ENCODE data around the gene UBE3C. TPM values are rescaled to one million over a fixed set of nuclear protein-coding genes. Genes with fewer than 3 reads are reported as not detected.

The UBE3C gene
- total and polyA plus RNA-seq, 10 donors, result 9.7 to 81.6 (median 59.1) TPM

DNA sequence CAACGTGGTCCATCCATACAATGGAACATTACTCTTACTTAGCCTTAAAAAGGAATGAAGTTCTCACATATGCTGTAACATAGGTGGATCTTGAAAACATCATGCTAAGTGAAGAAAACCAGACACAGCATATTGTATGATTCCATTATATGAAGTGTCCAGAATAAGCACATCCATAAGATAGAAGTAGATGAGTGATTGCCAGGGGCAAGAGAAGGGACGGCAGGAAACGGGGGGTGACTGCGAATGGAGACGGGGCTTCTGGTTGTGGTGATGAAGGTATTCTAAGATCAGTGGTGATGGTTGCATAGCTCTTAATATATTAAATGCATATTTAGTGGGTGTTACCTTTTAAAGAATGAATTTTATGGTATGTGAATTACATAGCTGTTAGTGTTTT lies 29.8 kb downstream of the UBE3C start:
- WGBS, 5 donors, result 92 to 97% (median 94%) methylated on average over 5 of the region's 5 CpGs

DNA sequence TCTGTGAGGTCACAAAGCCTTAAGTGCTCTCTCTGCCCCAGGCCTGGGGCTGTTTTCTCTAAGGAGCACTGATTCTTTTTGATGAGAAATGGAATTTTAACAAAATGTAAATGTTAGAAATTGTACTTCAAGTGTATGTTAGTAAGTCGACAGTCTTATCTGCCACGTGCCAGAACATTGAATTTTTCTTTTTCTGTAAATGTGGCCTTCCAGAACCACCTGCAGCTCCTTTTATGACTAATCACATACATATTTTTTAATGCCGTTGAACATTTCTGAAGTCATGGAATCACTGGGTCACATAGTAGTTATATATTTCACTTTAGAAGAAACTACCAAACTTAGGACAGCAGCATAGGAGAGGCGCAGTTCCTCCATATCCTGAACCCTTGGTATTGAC lies 38.0 kb downstream of the UBE3C start:
- no peak overlapping the region for H3K27ac ChIP-seq
- no peaks in the 10 kb centered on the region for H3K9me3 ChIP-seq
- intact Hi-C loops (cut with DNase I; ENCODE audit: low total_unique reads), result no loop called here
- WGBS, 5 donors, result 89 to 97% (median 91%) methylated on average over 4 of the region's 4 CpGs
- H3K27me3 ChIP-seq (replicated peaks in 1 of 7), result no peaks in the 10 kb centered on the region
- H3K4me3 ChIP-seq, result no peak overlapping the region
- H3K36me3 ChIP-seq, result peaks cover 3 to 100% (median 85%) of the 10 kb centered on the region in 6 donors
- H3K4me1 ChIP-seq, result no peaks in the 10 kb centered on the region
- no peak for DNase-seq
- no peak for TF ChIP-seq POLR2AphosphoS5 (IDR thresholded peaks at IDR 0.05)
- TF ChIP-seq POLR2A (IDR thresholded peaks at IDR 0.05), result no peak
- TF ChIP-seq, protein P1, sequence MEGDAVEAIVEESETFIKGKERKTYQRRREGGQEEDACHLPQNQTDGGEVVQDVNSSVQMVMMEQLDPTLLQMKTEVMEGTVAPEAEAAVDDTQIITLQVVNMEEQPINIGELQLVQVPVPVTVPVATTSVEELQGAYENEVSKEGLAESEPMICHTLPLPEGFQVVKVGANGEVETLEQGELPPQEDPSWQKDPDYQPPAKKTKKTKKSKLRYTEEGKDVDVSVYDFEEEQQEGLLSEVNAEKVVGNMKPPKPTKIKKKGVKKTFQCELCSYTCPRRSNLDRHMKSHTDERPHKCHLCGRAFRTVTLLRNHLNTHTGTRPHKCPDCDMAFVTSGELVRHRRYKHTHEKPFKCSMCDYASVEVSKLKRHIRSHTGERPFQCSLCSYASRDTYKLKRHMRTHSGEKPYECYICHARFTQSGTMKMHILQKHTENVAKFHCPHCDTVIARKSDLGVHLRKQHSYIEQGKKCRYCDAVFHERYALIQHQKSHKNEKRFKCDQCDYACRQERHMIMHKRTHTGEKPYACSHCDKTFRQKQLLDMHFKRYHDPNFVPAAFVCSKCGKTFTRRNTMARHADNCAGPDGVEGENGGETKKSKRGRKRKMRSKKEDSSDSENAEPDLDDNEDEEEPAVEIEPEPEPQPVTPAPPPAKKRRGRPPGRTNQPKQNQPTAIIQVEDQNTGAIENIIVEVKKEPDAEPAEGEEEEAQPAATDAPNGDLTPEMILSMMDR (IDR thresholded peaks at IDR 0.05 in 8 of 11, conservative IDR thresholded peaks at IDR 0.05 in 3 of 11), result no peak

More for the DNA sequence above, 29.8 kb downstream of the UBE3C start:
- no peaks in the 10 kb centered on the region for H3K4me1 ChIP-seq
- no peak overlapping the region for H3K27ac ChIP-seq
- H3K36me3 ChIP-seq, result peaks cover 7 to 99% (median 77%) of the 10 kb centered on the region in 6 donors
- no peaks in the 10 kb centered on the region for H3K27me3 ChIP-seq (replicated peaks in 1 of 7)
- intact Hi-C loops (cut with DNase I; ENCODE audit: low total_unique reads), result no loop called here
- H3K4me3 ChIP-seq, result no peak overlapping the region
- TF ChIP-seq, protein P1 (IDR thresholded peaks at IDR 0.05 in 8 of 11, conservative IDR thresholded peaks at IDR 0.05 in 3 of 11), result no peak
- TF ChIP-seq POLR2AphosphoS5 (IDR thresholded peaks at IDR 0.05) (no peak), POLR2A (IDR thresholded peaks at IDR 0.05) (no peak)
- peaks cover 4 to 25% (median 19%) of the 10 kb centered on the region in 8 donors for H3K9me3 ChIP-seq
- no peak for DNase-seq

DNA sequence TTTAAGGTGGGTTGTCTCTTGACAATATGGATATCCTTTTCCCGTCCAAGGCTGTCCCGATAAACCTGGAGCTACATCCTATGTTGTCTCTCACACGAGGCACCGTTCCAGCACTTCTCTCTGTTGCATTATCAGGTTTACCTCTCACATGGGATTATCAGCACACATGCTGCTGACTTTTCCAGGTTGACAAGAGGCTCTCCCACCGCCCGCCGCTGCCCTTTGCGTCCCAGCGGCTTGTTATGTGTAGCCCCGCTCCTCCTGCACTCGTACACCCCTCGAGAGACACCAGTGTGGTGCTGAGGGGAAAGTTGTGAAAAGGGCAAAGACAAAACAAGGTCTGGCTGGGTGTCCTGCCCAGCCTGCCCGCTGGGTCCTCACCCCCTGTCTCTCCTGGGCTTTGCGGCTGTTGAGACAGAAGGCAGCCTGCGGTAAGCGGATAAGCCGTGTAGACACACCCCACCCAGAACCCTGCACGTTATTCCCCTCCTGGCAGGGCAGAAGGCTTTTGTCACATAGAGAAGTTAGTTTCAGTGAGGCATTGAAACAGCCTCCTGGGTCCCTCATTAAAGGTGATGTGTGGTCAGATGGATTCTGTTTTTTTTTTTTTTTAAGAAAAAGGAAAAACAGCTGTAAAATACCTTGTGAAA lies 38.7 kb downstream of the UBE3C start:
- no peak for DNase-seq
- peaks cover 1 to 100% (median 86%) of the 10 kb centered on the region in 6 donors for H3K36me3 ChIP-seq
- intact Hi-C loops (cut with DNase I; ENCODE audit: low total_unique reads), result no loop called here
- no peaks in the 10 kb centered on the region for H3K27me3 ChIP-seq (replicated peaks in 1 of 7)
- no peak for TF ChIP-seq POLR2A (IDR thresholded peaks at IDR 0.05)
- TF ChIP-seq POLR2AphosphoS5 (IDR thresholded peaks at IDR 0.05), result peak in 2 of 3 donors; percentile 14 to 41
- no peaks in the 10 kb centered on the region for H3K9me3 ChIP-seq
- H3K4me3 ChIP-seq, result no peak overlapping the region
- 85 to 91% (median 91%) methylated on average over 18 of the region's 18 CpGs for WGBS, 5 donors
- H3K27ac ChIP-seq, result no peak overlapping the region
- H3K4me1 ChIP-seq, result no peaks in the 10 kb centered on the region

DNA sequence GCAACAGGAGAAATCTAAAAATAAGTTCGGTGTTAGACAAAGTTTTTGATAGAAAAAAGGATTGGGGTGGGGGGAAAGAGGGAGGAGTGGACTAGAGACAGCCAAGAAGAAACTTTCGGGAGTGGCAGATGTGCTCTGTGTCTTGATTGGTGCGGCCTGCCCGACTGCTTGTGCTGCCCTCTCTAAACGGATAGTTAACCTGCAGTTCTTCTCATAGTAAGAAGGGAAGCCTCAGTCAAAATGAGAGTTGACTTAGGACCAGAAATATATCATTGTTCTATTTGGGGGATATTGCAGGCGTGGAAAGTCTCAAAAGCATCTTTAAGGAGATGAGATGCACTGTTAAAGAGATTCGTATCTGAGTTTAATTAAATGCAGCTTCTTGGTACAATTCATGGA lies 39.3 kb downstream of the UBE3C start:
- DNase-seq, result no peak
- no peaks in the 10 kb centered on the region for H3K9me3 ChIP-seq
- peaks cover 0 to 100% (median 86%) of the 10 kb centered on the region in 6 donors for H3K36me3 ChIP-seq
- no peak overlapping the region for H3K27ac ChIP-seq
- H3K4me3 ChIP-seq, result no peak overlapping the region
- intact Hi-C loops (cut with DNase I; ENCODE audit: low total_unique reads), result no loop called here
- no peaks in the 10 kb centered on the region for H3K4me1 ChIP-seq
- H3K27me3 ChIP-seq (replicated peaks in 1 of 7), result no peaks in the 10 kb centered on the region
- no peak for TF ChIP-seq POLR2A (IDR thresholded peaks at IDR 0.05)
- TF ChIP-seq, protein P1 (IDR thresholded peaks at IDR 0.05 in 8 of 11, conservative IDR thresholded peaks at IDR 0.05 in 3 of 11), result no peak
- no peak for TF ChIP-seq POLR2AphosphoS5 (IDR thresholded peaks at IDR 0.05)
- 79 to 95% (median 87%) methylated on average over 7 of the region's 7 CpGs for WGBS, 5 donors

All from spleen (tissue), 11 donors.